NB4 (cell line): ENCODE results near the gene EPB41L2.

Source experiments
- POLR2A ChIP-seq: IDR thresholded peaks from 2 replicates; pipeline ENCODE4 v1.6.1; 2011; ENCODE audit warnings: mild to moderate bottlenecking; ENCODE audit not compliant: insufficient read length; ENCODE audit errors: extremely low read depth
- TF ChIP-seq, protein P1 (sequence below): IDR thresholded peaks from one replicate; pipeline ENCODE4 v1.5.1; 2012; ENCODE audit warnings: low read depth, low read length

DNA sequence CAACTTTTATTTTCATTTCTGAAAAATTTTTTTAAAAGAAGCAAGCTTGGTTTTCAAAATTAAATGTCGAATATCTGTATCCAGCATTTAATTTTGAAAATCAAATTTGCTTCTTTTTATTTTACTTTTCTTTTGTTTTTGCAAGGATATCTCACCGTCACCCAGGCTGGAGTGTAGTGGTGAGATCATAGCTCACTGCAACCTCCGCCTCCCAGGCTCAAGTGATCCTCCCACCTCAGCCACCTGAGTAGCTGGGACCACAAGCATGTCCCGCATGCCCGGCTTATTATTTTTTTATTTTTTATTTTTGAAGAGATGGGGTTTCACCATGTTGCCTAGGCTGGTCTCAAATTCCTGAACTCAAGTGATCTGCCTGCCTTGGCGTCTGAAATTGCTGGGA, 17.0 kb upstream of the EPB41L2 start:
- TF ChIP-seq, protein P1, sequence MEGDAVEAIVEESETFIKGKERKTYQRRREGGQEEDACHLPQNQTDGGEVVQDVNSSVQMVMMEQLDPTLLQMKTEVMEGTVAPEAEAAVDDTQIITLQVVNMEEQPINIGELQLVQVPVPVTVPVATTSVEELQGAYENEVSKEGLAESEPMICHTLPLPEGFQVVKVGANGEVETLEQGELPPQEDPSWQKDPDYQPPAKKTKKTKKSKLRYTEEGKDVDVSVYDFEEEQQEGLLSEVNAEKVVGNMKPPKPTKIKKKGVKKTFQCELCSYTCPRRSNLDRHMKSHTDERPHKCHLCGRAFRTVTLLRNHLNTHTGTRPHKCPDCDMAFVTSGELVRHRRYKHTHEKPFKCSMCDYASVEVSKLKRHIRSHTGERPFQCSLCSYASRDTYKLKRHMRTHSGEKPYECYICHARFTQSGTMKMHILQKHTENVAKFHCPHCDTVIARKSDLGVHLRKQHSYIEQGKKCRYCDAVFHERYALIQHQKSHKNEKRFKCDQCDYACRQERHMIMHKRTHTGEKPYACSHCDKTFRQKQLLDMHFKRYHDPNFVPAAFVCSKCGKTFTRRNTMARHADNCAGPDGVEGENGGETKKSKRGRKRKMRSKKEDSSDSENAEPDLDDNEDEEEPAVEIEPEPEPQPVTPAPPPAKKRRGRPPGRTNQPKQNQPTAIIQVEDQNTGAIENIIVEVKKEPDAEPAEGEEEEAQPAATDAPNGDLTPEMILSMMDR: no peak
- TF ChIP-seq POLR2A: no peak
